Chondrocyte (in vitro differentiated cells): ENCODE measurements around the gene MBP. TPM values are rescaled to one million over a fixed set of nuclear protein-coding genes. Genes with fewer than 3 reads are reported as not detected.
A peak's percentile ranks its signal among the peaks of the same experiment; 100 is the strongest.

Experiments
- DNase-seq: peaks from one replicate; pipeline ENCODE4 v3.0.0; 2021; ENCODE audit warnings: mixed read lengths, low spot score
- H3K27ac Mint-ChIP-seq: one replicate; pipeline ENCODE4 v1.8.0; 2021; ENCODE audit warnings: mild to moderate bottlenecking, moderate library complexity, mixed read lengths; ENCODE audit not compliant: unreplicated experiment
- H3K27me3 Mint-ChIP-seq: 2 replicates; pipeline ENCODE4 v1.8.0; 2021; ENCODE audit warnings: low read depth, mixed read lengths
- H3K36me3 Mint-ChIP-seq: 2 replicates; pipeline ENCODE4 v1.8.0; 2021; ENCODE audit warnings: low read depth, mixed read lengths
- H3K4me1 Mint-ChIP-seq: 2 replicates; pipeline ENCODE4 v1.8.0; 2021; ENCODE audit warnings: low read depth, mild to moderate bottlenecking, mixed read lengths
- H3K4me3 Mint-ChIP-seq: one replicate; pipeline ENCODE4 v1.8.0; 2021; ENCODE audit warnings: mild to moderate bottlenecking, moderate library complexity, mixed read lengths; ENCODE audit not compliant: unreplicated experiment
- H3K9me3 Mint-ChIP-seq: 2 replicates; pipeline ENCODE4 v1.8.0; 2021; ENCODE audit warnings: low read depth, mixed read lengths
- CTCF ChIP-seq: fragments of 200-600 bp; sonication (generic); IDR thresholded peaks from 2 replicates; pipeline ENCODE4 v1.5.0; 2021; ENCODE audit warnings: antibody characterized with exemption, mild to moderate bottlenecking, moderate library complexity
- total RNA-seq: library from RNA; stranded (reverse); gene quantifications from 3 replicates; pipeline ENCODE4 v1.2.1, GENCODE V29; 2021

MBP gene
- total RNA-seq, 1 donor from 2014 or later = 15.9 TPM

GRCh38 chr18:76997951-76998808 lies 134.4 kb downstream of the MBP start:
- Mint-ChIP-seq H3K27me3 (peaks cover 6% of the 10 kb centered on the region), H3K4me1 (no peaks in the 10 kb centered on the region), H3K36me3 (no peaks in the 10 kb centered on the region), H3K9me3 (no peaks in the 10 kb centered on the region), H3K27ac (no peak overlapping the region), H3K4me3 (no peak overlapping the region)
- TF ChIP-seq CTCF = no peak
- DNase-seq = no peak

GRCh38 chr18:76996429-76996828 lies 136.2 kb downstream of the MBP start:
- H3K4me1 Mint-ChIP-seq = no peaks in the 10 kb centered on the region

GRCh38 chr18:76995896-76996295 lies 136.7 kb downstream of the MBP start:
- TF ChIP-seq CTCF = no peak
- no peak for DNase-seq
- H3K4me1 Mint-ChIP-seq = no peaks in the 10 kb centered on the region
- no peaks in the 10 kb centered on the region for H3K36me3 Mint-ChIP-seq
- H3K27me3 Mint-ChIP-seq = peaks cover 6% of the 10 kb centered on the region
- no peak overlapping the region for H3K27ac Mint-ChIP-seq
- no peaks in the 10 kb centered on the region for H3K9me3 Mint-ChIP-seq
- H3K4me3 Mint-ChIP-seq = no peak overlapping the region

More at GRCh38 chr18:76996429-76996828, 136.2 kb downstream of the MBP start:
- no peaks in the 10 kb centered on the region for H3K9me3 Mint-ChIP-seq
- TF ChIP-seq CTCF = no peak
- H3K36me3 Mint-ChIP-seq = no peaks in the 10 kb centered on the region
- H3K27ac Mint-ChIP-seq = no peak overlapping the region
- no peak overlapping the region for H3K4me3 Mint-ChIP-seq
- DNase-seq = no peak
- peaks cover 6% of the 10 kb centered on the region for H3K27me3 Mint-ChIP-seq

GRCh38 chr18:76994086-76994654 lies 138.4 kb downstream of the MBP start:
- Mint-ChIP-seq H3K9me3 (no peaks in the 10 kb centered on the region), H3K4me1 (no peaks in the 10 kb centered on the region), H3K36me3 (no peaks in the 10 kb centered on the region), H3K27me3 (peaks cover 9% of the 10 kb centered on the region), H3K27ac (peak overlapping the region; percentile 3), H3K4me3 (no peak overlapping the region)
- no peak for TF ChIP-seq CTCF
- DNase-seq = no peak

GRCh38 chr18:76993573-76993972 lies 139.0 kb downstream of the MBP start:
- no peak overlapping the region for H3K4me3 Mint-ChIP-seq
- H3K36me3 Mint-ChIP-seq = no peaks in the 10 kb centered on the region
- peaks cover 9% of the 10 kb centered on the region for H3K27me3 Mint-ChIP-seq
- H3K27ac Mint-ChIP-seq = no peak overlapping the region
- TF ChIP-seq CTCF = no peak
- no peaks in the 10 kb centered on the region for H3K9me3 Mint-ChIP-seq
- DNase-seq = no peak
- no peaks in the 10 kb centered on the region for H3K4me1 Mint-ChIP-seq
